GM21723 (cell line): ENCODE data around the gene FAM53A.
"Not testable (repeated sequence)": the region's sequence is repeated elsewhere in the genome, so short reads cannot be mapped to it uniquely, and the experiment has no call there.

Source experiments
- ATAC-seq: cut with Tn5 transposase; IDR thresholded peaks from one replicate; pipeline ENCODE4 v1.9.1; 2021; ENCODE audit warnings: mild to moderate bottlenecking, moderate library complexity; ENCODE audit not compliant: unreplicated experiment

The FAM53A gene

DNA sequence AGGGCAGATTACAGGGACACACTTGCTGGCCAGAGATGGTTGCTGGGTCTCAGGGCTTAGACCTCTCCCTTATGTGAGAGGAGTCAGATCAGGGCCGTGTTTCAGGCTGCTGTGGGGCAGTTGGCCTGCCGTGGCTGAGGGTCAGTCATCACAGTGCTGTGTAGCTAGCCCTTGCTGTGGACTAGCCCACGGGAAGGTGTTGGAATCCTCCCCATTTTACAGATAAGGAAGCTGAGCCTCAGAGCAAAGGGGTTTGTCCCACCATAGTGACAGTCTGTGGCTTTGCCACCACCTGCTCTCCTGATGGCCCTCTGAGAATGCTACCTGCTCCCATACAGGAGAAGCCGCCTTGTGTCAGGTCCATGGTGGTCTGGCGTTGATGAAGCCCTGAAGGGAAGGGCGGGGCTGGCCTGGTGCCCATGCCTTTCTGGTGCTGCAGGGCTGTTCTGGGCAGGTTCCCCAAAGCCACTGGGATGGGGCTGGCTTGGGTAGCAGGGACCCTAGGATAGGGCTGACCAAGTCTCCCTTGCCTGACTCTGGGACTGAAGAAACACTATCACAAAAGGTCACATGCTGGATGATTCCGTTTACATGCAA is 2.4 kb upstream of the FAM53A start:
- no peak for ATAC-seq

DNA sequence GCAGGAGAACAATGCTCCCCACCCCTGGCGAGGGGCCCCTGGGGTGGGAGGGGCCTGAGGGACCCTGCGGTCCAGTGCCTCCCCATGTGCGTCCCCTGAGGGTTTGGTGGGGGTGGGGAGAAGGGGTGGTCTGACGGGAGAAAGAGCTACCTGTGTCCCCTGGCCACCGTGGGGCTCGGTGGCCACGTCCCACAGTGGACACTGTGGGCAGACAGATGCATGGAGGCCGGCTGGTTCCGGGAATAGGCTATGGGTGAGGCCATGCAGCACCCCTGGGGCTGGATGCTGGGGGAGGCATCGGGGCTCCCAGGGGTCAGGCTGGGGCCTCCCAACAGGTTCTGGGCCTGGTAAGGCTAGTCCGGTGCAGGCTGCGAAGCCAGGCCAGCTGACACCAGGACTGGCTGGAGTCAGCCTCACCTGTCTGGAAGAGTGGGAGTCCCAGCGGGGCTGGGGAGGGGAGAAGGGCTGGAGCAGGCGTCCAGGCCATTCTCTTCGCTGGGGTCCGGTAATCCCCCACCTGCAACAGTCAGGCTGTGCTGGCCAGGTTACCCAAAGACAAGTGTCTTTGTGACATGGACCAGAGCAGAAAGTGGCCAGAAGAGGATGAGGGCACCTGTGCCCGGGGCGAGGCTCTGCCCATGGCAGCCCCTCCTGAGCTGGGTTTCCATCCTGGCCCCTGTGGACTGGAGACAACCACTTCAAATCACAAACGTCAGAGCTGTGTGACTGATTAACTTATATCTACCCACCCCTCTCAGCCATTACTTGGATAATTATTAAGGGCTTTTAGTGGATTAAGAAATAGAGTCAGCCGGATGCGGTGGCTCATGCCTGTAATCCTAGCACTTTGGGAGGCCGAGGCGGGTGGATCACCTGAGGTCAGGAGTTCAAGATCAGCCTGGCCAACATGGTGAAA is 1.4 kb upstream of the FAM53A start:
- ATAC-seq = no peak

DNA sequence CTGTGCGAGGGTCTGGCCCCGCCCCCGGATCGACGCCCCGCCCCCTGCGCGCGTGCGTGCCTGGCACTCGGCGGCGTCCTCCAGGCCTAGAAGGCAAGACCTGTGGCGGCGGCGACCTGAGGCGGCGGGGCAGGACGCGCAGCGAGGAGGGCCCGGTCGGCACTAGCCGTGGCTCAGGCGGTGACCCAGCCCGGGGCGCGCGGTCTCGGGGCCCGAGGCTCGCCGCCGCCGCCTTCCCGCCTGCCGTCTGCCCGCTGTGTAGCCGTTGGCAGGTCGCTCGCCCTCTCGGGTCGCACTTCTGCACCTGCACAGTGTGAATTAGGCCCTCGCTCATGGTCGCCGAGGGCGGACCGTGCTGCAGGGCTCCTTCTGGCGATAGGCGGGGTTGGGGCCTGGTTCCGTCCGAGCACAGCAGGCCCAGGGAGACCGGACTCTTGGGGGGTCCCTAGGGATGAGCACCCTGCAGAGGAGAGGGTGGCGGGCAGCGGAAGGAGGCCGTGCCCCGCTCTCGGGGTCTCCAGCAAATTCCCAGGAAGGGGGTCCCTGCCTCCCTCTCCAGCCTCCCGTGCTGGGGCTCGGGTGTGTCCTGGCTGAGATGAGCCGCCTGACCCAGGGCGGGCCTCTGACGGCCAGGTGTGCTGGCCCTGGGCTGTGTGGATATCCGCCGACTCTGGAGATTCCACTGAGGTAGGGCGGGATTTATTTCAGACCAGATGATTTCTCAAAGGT is 557 bp upstream of the FAM53A start:
- ATAC-seq = peak; percentile 6

GRCh38 chr4:1683261-1683735 is 815 bp downstream of the FAM53A start:
- no peak for ATAC-seq

DNA sequence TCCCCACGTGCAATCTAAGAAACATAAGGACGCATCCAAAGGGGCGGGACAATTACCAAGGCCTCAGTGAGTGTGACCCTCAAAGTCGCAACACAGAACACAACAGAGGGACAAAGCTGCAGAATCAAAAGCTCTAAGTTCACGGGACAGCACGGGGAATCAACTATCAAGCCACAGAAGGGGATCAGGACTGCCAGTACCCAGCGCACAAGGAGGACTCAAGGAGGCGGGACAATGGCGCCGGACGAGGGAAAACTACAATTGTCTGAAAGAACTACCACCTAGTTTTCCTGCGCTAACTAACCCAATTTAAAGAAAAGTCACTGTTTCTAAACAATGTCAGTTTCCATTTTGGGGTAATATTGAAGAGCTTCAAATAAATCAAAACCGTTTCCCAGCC is 1.3 kb downstream of the FAM53A start:
- no peak for ATAC-seq

DNA sequence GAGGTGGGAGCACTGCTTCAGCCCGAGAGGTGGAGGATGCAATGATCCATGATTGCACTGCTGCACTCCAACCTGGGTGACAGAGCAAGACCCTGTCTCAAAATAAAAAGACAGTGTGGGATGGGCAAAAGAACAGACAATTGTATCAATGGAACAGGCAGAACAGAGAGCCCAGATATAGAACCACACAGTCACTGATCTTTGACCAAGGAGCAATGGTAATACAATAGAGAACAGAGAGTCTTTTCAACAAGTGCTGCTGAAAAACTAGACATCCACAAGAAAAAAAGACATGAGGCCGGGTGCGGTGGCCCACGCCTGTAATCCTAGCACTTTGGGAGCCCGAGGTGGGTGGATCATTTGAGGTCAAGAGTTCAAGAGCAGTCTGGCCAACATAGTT is 5.9 kb downstream of the FAM53A start:
- no peak for ATAC-seq

GRCh38 chr4:1676605-1677525 is 7.2 kb downstream of the FAM53A start:
- no peak for ATAC-seq

DNA sequence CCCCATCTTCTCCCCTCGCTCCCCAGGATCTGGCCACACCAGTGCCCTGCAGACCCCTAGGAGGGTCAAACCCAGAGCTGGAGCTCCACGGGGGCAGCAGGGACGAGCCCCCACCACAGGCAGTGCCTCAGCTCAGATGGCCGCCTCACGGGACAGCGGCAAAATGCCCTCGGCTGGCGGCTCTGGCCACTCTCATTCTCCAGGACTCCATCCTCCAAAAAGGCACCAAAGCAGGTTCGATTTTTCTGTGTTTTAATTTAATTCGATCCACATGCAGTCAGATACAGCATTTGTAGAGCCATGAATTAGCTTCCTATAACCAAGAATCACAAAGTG is 8.3 kb downstream of the FAM53A start:
- ATAC-seq = no peak

- ATAC-seq = no peak
Measured at GRCh38 chr4:1675136-1675801, 8.8 kb downstream of the FAM53A start.

GRCh38 chr4:1674682-1675081 is 9.4 kb downstream of the FAM53A start:
- no peak for ATAC-seq

DNA sequence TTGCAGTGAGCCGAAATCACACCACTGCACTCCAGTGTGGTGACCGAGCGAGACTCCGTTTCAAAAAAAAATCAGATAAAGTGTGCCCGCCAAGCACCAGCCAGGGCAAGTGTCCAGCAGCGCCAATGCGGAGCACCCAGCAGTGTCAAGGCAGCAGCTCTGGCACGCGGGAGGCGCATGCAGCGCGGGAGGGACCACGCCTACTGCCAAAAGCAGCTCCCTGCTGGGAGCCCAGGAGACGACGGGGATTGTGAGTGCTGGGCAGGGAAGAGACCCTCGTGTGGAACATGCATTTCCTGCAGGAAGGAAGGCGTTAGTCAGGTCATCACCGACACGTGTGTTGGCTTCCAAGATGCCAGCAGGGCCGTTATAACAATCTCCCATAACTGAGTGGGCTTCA is 10.4 kb downstream of the FAM53A start:
- no peak for ATAC-seq

DNA sequence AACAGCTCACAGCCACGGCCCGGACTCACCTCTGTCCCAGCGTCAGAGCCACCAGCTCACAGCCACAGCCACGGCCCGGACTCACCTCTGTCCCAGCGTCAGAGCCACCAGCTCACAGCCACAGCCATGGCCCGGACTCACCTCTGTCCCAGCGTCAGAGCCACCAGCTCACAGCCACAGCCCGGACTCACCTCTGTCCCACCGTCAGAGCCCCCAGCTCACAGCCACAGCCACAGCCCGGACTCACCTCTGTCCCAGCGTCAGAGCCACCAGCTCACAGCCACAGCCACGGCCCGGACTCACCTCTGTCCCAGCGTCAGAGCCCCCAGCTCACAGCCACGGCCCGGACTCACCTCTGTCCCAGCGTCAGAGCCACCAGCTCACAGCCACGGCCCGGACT is 13.1 kb downstream of the FAM53A start:
- ATAC-seq = not testable (repeated sequence)

- ATAC-seq = no peak
Measured at GRCh38 chr4:1670279-1670678, 13.8 kb downstream of the FAM53A start.

- no peak for ATAC-seq
Measured at GRCh38 chr4:1669850-1670249, 14.3 kb downstream of the FAM53A start.

GRCh38 chr4:1669270-1669669 is 14.8 kb downstream of the FAM53A start:
- ATAC-seq = no peak

DNA sequence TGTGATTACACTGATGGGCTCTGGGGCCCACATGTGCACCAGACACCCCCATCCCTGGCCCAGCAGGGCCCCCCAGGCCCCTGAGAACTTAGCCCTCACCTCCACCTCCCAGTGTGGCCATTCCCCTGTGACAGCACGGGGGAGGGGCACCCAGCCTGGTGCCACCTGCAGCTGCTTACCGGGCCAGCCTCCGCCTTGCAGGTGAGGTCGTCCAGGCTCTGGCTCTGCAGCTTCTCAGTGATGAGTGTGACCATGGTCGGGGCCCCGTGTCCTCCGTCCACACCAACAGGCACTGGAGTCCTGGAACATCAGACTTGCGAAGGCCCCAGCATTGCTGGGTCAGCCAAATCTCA is 15.6 kb downstream of the FAM53A start:
- ATAC-seq = no peak

GRCh38 chr4:1667273-1667672 is 16.8 kb downstream of the FAM53A start:
- ATAC-seq = no peak

- no peak for ATAC-seq
Measured at GRCh38 chr4:1666391-1666790, 17.7 kb downstream of the FAM53A start.

DNA sequence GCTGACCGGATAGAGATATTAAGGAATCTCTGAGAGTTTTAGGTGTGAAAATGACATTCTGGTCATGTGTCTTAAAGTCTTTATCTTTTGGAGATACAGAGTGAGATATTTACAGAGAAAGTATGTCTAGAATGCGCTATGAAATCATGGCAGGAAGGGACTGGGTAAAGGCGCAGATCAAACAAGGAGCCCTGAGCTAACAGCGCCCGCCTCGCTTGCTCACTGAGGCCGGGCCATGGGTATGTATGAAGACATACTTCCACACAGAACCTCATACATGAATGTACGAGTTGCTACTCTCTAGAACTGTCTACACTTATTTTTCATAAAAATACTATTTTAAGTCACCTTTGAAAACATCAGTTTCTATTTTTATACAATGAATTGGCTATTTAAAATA is 20.0 kb downstream of the FAM53A start:
- ATAC-seq = no peak

GRCh38 chr4:1663549-1663948 is 20.6 kb downstream of the FAM53A start:
- ATAC-seq = no peak
